Measurements from ENCODE around the gene CAND2.

GRCh38 chr3:12861611-12862010 lies 65.1 kb downstream of the CAND2 start:
- TF ChIP-seq EZH2phosphoT487 (IDR thresholded peaks at IDR 0.05; ENCODE audit: unreplicated experiment) = no peak
- TF ChIP-seq, protein P1, sequence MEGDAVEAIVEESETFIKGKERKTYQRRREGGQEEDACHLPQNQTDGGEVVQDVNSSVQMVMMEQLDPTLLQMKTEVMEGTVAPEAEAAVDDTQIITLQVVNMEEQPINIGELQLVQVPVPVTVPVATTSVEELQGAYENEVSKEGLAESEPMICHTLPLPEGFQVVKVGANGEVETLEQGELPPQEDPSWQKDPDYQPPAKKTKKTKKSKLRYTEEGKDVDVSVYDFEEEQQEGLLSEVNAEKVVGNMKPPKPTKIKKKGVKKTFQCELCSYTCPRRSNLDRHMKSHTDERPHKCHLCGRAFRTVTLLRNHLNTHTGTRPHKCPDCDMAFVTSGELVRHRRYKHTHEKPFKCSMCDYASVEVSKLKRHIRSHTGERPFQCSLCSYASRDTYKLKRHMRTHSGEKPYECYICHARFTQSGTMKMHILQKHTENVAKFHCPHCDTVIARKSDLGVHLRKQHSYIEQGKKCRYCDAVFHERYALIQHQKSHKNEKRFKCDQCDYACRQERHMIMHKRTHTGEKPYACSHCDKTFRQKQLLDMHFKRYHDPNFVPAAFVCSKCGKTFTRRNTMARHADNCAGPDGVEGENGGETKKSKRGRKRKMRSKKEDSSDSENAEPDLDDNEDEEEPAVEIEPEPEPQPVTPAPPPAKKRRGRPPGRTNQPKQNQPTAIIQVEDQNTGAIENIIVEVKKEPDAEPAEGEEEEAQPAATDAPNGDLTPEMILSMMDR (conservative IDR thresholded peaks at IDR 0.05; ENCODE audit: low read depth in 2 of 2) = no peak
